Spleen (tissue), 11 donors: ENCODE measurements around the gene ST3GAL2. TPM values are rescaled to one million over a fixed set of nuclear protein-coding genes. Genes with fewer than 3 reads are reported as not detected.

Experiments used
- DNase-seq: peaks from one replicate; pipeline ENCODE4 v3.0.0-alpha.2; 2020
- H3K27ac ChIP-seq, 8 donors: fragments of 200-600 bp; sonication (generic) in 7 of 8; 1 replicate in 4 of 8; 2 replicates in 4 of 8; pipeline versions ENCODE4 v1.5.0 to v1.8.0; 2016 to 2021; ENCODE audit warnings: inconsistent platforms in 4 of 8, mild to moderate bottlenecking in 4 of 8, moderate library complexity in 1 of 8
- H3K27me3 ChIP-seq, 7 donors: fragments of 200-600 bp; sonication (generic) in 6 of 7; replicated peaks in 1 of 7; 1 replicate in 4 of 7; 2 replicates in 3 of 7; pipeline versions ENCODE4 v1.5.0 to v1.8.0; 2016 to 2021; ENCODE audit warnings: inconsistent platforms in 3 of 7, mild to moderate bottlenecking in 1 of 7
- H3K36me3 ChIP-seq, 6 donors: fragments of 200-600 bp; sonication (generic) in 5 of 6; 1 replicate in 4 of 6; 2 replicates in 2 of 6; pipeline versions ENCODE4 v1.5.0 to v1.8.0; 2016 to 2021; ENCODE audit warnings: inconsistent platforms in 2 of 6
- H3K4me1 ChIP-seq, 6 donors: fragments of 200-600 bp; sonication (generic) in 5 of 6; 1 replicate in 3 of 6; 2 replicates in 3 of 6; pipeline versions ENCODE4 v1.5.0 to v1.8.0; 2016 to 2021; ENCODE audit warnings: inconsistent platforms in 3 of 6
- H3K4me3 ChIP-seq, 8 donors: fragments of 200-600 bp; sonication (generic) in 7 of 8; 1 replicate in 4 of 8; 2 replicates in 4 of 8; pipeline versions ENCODE4 v1.5.0 to v1.8.0; 2016 to 2021; ENCODE audit warnings: inconsistent platforms in 4 of 8, mild to moderate bottlenecking in 4 of 8, moderate library complexity in 2 of 8
- H3K9me3 ChIP-seq, 8 donors: fragments of 200-600 bp; sonication (generic) in 7 of 8; 1 replicate in 4 of 8; 2 replicates in 4 of 8; pipeline versions ENCODE4 v1.5.0 to v1.8.0; 2016 to 2021; ENCODE audit warnings: inconsistent platforms in 4 of 8
- POLR2A ChIP-seq, 3 donors: fragments of 450-650 bp; IDR thresholded peaks; one replicate each; pipeline ENCODE4 v1.5.1; 2017; ENCODE audit warnings: antibody characterized with exemption in 3 of 3, mild to moderate bottlenecking in 1 of 3
- POLR2AphosphoS5 ChIP-seq, 3 donors: sonication (generic); formaldehyde crosslinking; IDR thresholded peaks; one replicate each; pipeline ENCODE4 v1.5.1; 2017; ENCODE audit warnings: antibody characterized with exemption in 3 of 3
- WGBS, 5 donors: extraction: QIAGEN DNeasy Blood & Tissue Kit in 3 of 5; methylation state at CpG; one replicate each; pipeline versions ENCODE4 v1.1.5 to v1.1.7; 2013 to 2018; 5-methylcytosine and 5-hydroxymethylcytosine counted together
- intact Hi-C: fragments of 100-400 bp; cut with DNase I; formaldehyde crosslinking; loops from one replicate; pipeline ENCODE4 v1.15.0; 2023; ENCODE audit warnings: low total_unique reads
- polyA plus RNA-seq, 3 donors: library from polyadenylated mRNA; stranded (reverse); fragments of 200-250 nt; gene quantifications; one replicate each; pipeline ENCODE4 v1.2.1, GENCODE V29; 2013
- total RNA-seq, 7 donors: library from RNA; depleted of rRNA in 3 of 7; stranded (reverse); fragments of >200 nt in 3 of 7; fragmentation: NEBNext Ultra II Directional in 4 of 7; extraction: Animal tissue kit (Norgen Biotek cat#: 25700) in 4 of 7; gene quantifications; one replicate each; pipeline versions ENCODE4 v1.1.0 to v1.2.1, GENCODE V29; 2016 to 2021
- TF ChIP-seq, protein P1 (sequence below), 11 experiments: fragments of 200-600 bp in 7 of 11; fragments of 450-650 bp in 4 of 11; sonication (generic) in 4 of 11; IDR thresholded peaks in 8 of 11; conservative IDR thresholded peaks in 3 of 11; 1 replicate in 7 of 11; 2 replicates in 4 of 11; pipeline versions ENCODE4 v1.4.0 to v1.8.0; 2016 to 2021; ENCODE audit warnings: antibody characterized with exemption in 11 of 11, inconsistent platforms in 4 of 11, mild to moderate bottlenecking in 1 of 11
- donor health status: healthy with polysubstance abuse.
- donor health status: DM: no; HTN: no; CAD: no; lungs with moderate emphysema.
- donor health status: DM: no; HTN: no; CAD: no.
- donor health status: Bipolar disorder and iron deficiency.
- donor health status: healthy.
- donor health status: DM: no; HTN: no; CAD: no.
- donor health status: DM: yes; HTN: yes; CAD: no.

ST3GAL2 gene
- total and polyA plus RNA-seq, 10 donors, result 5.2 to 66.9 (median 43.7) TPM

DNA sequence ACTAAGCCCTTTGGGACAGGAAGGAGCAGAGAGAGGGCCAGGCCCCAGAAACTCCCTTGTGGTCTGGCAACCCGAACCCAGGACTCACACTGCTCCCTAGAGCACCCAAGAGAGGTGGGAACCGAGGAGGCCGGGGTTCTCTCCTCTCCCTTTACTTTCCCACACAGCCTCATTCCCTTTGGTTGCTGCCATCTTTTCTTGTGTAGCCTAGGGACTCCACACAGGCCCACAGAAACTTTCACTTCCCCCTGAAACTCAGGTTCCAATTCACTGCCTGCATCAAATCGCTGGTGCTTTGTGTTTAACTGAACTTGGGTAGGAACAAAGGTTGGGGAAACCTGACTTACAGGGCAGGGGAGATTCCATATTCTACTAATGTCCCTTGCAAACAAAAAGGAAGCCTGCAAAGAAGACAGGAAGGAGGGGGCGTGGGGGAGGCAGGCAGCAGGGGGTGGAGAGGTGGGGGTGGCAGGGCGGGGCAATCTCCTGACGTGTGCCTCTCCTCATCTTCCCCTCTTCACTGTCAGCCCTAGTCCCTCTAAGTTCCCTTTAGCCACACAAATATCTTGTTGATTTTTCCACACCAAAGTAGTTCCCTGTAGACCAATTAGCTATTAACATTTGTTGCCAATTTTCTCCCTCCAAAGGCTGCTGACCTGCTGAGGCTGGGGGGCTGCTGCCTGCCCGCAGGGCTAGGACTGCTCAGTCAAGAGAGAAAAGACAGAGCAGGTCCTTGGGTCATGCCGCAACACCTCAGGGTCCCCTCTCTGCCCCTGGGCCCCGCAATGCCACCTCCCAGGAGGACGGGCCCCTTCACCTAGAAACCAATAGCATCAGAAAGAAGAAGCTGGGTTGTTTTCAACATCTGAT, 8.0 kb downstream of the ST3GAL2 start:
- H3K4me1 ChIP-seq, result peaks cover 64 to 100% (median 91%) of the 10 kb centered on the region in 6 donors
- H3K9me3 ChIP-seq, result no peaks in the 10 kb centered on the region
- peak overlapping the region; percentile 53 to 96 (median 90) for H3K27ac ChIP-seq
- WGBS, 5 donors, result 16 to 27% (median 21%) methylated on average over 11 of the region's 11 CpGs
- H3K36me3 ChIP-seq, result peaks cover 0 to 17% (median 0%) of the 10 kb centered on the region in 6 donors
- DNase-seq, result peak; percentile 87
- intact Hi-C loops, result loop anchor here (10.0 kb wide), 1 partner anchor 46 kb away; no protein-coding TSS in a partner anchor
- peak overlapping the region in 1 of 8 donors; percentile 46 for H3K4me3 ChIP-seq
- H3K27me3 ChIP-seq, result no peaks in the 10 kb centered on the region
- TF ChIP-seq, protein P1, sequence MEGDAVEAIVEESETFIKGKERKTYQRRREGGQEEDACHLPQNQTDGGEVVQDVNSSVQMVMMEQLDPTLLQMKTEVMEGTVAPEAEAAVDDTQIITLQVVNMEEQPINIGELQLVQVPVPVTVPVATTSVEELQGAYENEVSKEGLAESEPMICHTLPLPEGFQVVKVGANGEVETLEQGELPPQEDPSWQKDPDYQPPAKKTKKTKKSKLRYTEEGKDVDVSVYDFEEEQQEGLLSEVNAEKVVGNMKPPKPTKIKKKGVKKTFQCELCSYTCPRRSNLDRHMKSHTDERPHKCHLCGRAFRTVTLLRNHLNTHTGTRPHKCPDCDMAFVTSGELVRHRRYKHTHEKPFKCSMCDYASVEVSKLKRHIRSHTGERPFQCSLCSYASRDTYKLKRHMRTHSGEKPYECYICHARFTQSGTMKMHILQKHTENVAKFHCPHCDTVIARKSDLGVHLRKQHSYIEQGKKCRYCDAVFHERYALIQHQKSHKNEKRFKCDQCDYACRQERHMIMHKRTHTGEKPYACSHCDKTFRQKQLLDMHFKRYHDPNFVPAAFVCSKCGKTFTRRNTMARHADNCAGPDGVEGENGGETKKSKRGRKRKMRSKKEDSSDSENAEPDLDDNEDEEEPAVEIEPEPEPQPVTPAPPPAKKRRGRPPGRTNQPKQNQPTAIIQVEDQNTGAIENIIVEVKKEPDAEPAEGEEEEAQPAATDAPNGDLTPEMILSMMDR (IDR thresholded peaks at IDR 0.05 in 8 of 11, conservative IDR thresholded peaks at IDR 0.05 in 3 of 11), result no peak
- peak in 2 of 3 donors; percentile 24 to 63 for TF ChIP-seq POLR2AphosphoS5 (IDR thresholded peaks at IDR 0.05)
- no peak for TF ChIP-seq POLR2A (IDR thresholded peaks at IDR 0.05)

DNA sequence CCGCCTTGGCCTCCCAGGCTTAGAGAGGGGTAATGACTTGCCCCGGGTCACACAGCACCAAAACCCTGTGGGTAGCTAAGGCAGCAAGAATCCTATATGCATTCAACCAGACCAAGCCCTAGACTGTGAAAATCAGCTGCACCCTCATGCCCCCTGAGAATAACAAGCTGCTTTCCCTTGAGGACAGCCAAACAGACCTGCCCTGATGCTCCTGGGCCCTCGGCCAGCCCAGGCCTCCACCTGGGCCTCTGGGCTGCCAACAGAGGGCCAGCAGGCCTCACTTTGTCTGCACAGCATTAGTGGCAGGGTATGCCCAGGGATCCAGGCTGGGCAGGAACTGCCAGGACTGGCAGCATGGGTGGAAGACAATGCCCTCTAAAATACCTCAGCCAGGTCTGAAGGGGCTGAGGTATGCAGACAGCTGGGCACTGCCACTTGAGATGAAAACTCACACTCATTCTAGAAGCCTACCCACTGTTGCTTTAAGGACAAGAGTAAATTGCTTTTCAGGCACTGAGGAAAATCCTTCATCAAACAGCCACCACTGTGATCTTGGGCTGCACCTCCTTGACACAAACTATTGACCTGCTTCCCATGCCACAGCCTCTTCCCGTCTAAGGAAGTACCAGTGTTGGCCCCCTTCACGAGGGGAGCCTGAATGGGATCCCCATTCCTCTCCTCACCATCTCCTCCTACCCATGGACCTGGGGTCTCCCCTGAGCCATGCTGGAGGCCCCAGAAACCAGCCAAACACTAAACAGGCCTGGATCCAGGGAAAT, 8.8 kb downstream of the ST3GAL2 start:
- peak overlapping the region in 1 of 8 donors; percentile 46 for H3K4me3 ChIP-seq
- intact Hi-C loops, result loop anchor here (10.0 kb wide), 1 partner anchor 45 kb away; no protein-coding TSS in a partner anchor
- no peaks in the 10 kb centered on the region for H3K9me3 ChIP-seq
- H3K4me1 ChIP-seq, result peaks cover 64 to 100% (median 85%) of the 10 kb centered on the region in 6 donors
- TF ChIP-seq POLR2AphosphoS5 (IDR thresholded peaks at IDR 0.05), result peak in 1 of 3 donors; percentile 35
- TF ChIP-seq, protein P1 (IDR thresholded peaks at IDR 0.05 in 8 of 11, conservative IDR thresholded peaks at IDR 0.05 in 3 of 11), result no peak
- no peaks in the 10 kb centered on the region for H3K27me3 ChIP-seq
- H3K36me3 ChIP-seq, result peaks cover 0 to 18% (median 0%) of the 10 kb centered on the region in 6 donors
- WGBS, 5 donors, result 43 to 67% (median 53%) methylated on average over 5 of the region's 5 CpGs
- DNase-seq, result no peak
- H3K27ac ChIP-seq, result peak overlapping the region; percentile 53 to 96 (median 90)

DNA sequence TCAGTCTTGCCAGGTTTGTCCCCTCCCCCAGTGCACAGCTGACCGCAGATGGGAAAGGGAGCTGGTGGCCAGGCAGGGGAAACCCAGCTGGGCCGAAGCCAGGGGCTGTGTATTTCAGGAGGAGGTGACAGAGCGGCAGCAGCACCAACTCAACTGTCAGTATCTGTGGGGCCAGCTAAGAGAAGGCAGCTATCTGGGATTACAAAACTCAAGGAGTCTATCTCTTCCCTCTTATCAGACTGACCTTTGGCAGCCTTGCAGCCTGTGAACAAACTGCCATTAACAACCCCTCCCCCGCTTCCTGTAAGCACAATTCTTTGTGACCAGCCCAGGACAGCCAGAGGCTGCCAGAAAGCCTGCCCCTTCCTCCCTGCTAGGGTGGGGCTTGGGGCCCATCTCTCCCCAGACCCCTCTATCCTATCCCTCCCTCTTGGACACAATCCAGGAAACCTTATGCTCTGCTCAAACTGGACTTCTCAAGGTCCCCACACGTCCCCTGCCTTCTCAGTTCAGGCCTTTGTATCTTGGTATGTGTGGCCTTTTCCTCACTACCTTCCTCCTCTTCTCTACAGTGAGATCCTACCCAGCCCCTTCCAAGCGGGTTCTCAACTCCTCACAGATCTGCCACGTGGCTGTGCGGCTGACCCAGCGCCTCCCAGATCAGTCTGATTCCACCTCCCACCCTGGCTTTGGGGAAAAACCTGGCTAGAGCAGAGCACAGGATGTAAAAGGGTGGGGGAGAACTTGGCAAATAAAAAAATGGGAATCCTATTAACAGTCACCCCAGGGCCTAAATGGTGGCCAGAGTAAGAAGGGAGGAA, 10.5 kb downstream of the ST3GAL2 start:
- Histone ChIP-seq H3K4me3 (peak overlapping the region in 1 of 8 donors; percentile 38), H3K36me3 (peaks cover 0 to 12% (median 4%) of the 10 kb centered on the region in 6 donors), H3K27me3 (no peaks in the 10 kb centered on the region), H3K27ac (peak overlapping the region; percentile 69 to 96 (median 88)), H3K9me3 (no peaks in the 10 kb centered on the region), H3K4me1 (peaks cover 58 to 100% (median 78%) of the 10 kb centered on the region in 6 donors)
- 11 to 20% (median 14%) methylated on average over 9 of the region's 9 CpGs for WGBS, 5 donors
- DNase-seq, result peak; percentile 92
- intact Hi-C loops, result no loop called here
- TF ChIP-seq POLR2A (IDR thresholded peaks at IDR 0.05) (no peak), POLR2AphosphoS5 (IDR thresholded peaks at IDR 0.05) (peak; percentile 81 to 85 (median 83))

DNA sequence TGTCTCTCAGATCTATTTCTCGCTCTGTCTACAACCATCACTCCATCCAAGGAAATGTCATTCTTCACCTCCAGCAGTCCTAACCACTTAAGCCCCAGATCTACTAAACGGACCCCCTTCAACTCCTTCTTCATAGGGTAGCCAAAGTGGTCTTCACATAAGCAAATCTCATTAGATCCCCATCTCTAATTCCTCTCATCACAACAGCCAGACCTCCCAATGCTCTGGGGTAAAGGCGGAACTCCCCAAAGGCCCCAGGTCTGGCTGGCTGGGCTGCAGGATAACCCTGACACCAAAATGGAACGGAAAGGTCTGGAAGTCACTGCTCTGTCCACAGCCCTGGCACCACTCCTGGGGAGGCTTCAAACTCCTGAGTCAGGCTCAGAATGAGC, 11.1 kb downstream of the ST3GAL2 start:
- Histone ChIP-seq H3K9me3 (no peaks in the 10 kb centered on the region), H3K27me3 (no peaks in the 10 kb centered on the region), H3K27ac (peak overlapping the region; percentile 69 to 96 (median 88)), H3K4me1 (peaks cover 52 to 100% (median 78%) of the 10 kb centered on the region in 6 donors), H3K4me3 (peak overlapping the region in 1 of 8 donors; percentile 38), H3K36me3 (peaks cover 0 to 12% (median 4%) of the 10 kb centered on the region in 6 donors)
- TF ChIP-seq POLR2A (IDR thresholded peaks at IDR 0.05) (no peak), POLR2AphosphoS5 (IDR thresholded peaks at IDR 0.05) (no peak)
- TF ChIP-seq, protein P1 (IDR thresholded peaks at IDR 0.05 in 8 of 11, conservative IDR thresholded peaks at IDR 0.05 in 3 of 11), result no peak
- intact Hi-C loops, result no loop called here
- DNase-seq, result no peak
- 33 to 54% (median 46%) methylated on average over 4 of the region's 4 CpGs for WGBS, 5 donors
